GM11168 (cell line): ENCODE data around the gene RBM19.

Source experiments
- in situ Hi-C: fragments of 300-500 bp; cut with MboI; formaldehyde crosslinking; loops from one replicate; pipeline ENCODE4 v1.12.0; 2022; ENCODE audit warnings: low sequenced_read_pairs; ENCODE audit not compliant: unreplicated experiment

Gene RBM19

GRCh38 chr12:113990250-113991223 is 24.4 kb upstream of the RBM19 start:
- in situ Hi-C loops: no loop called here

GRCh38 chr12:113988976-113989375 is 22.9 kb upstream of the RBM19 start:
- in situ Hi-C loops: no loop called here

GRCh38 chr12:113988064-113988451 is 21.9 kb upstream of the RBM19 start:
- in situ Hi-C loops: no loop called here

- in situ Hi-C loops: no loop called here
Observed at GRCh38 chr12:113987261-113988063, 21.3 kb upstream of the RBM19 start.

- in situ Hi-C loops: no loop called here
Observed at GRCh38 chr12:113984464-113984863, 18.3 kb upstream of the RBM19 start.

GRCh38 chr12:113983777-113984448 is 17.8 kb upstream of the RBM19 start:
- in situ Hi-C loops: no loop called here

GRCh38 chr12:113983265-113983664 is 17.1 kb upstream of the RBM19 start:
- in situ Hi-C loops: no loop called here

- in situ Hi-C loops: no loop called here
Observed at GRCh38 chr12:113981876-113982275, 15.8 kb upstream of the RBM19 start.

- in situ Hi-C loops: no loop called here
Observed at GRCh38 chr12:113980537-113981337, 14.6 kb upstream of the RBM19 start.

- in situ Hi-C loops: no loop called here
Observed at GRCh38 chr12:113980054-113980453, 13.9 kb upstream of the RBM19 start.

- in situ Hi-C loops: loop anchor here (10.0 kb wide), 1 partner anchor 527 kb away; no protein-coding TSS in a partner anchor
Observed at GRCh38 chr12:113978080-113978479, 12.0 kb upstream of the RBM19 start.

GRCh38 chr12:113974006-113974405 is 7.9 kb upstream of the RBM19 start:
- in situ Hi-C loops: loop anchor here (10.0 kb wide), 1 partner anchor 531 kb away; no protein-coding TSS in a partner anchor

- in situ Hi-C loops: loop anchor here (10.0 kb wide), 1 partner anchor 531 kb away; no protein-coding TSS in a partner anchor
Observed at GRCh38 chr12:113973109-113973904, 7.2 kb upstream of the RBM19 start.

- in situ Hi-C loops: loop anchor here (10.0 kb wide), 1 partner anchor 533 kb away; no protein-coding TSS in a partner anchor
Observed at GRCh38 chr12:113971392-113971791, 5.3 kb upstream of the RBM19 start.

- in situ Hi-C loops: loop anchor here (10.0 kb wide), 1 partner anchor 535 kb away; no protein-coding TSS in a partner anchor
Observed at GRCh38 chr12:113970211-113970610, 4.1 kb upstream of the RBM19 start.

GRCh38 chr12:113967368-113967767 is 1.2 kb upstream of the RBM19 start:
- in situ Hi-C loops: no loop called here

- in situ Hi-C loops: no loop called here
Observed at GRCh38 chr12:113962733-113963132, 3.4 kb downstream of the RBM19 start.

- in situ Hi-C loops: no loop called here
Observed at GRCh38 chr12:113961921-113962710, 4.0 kb downstream of the RBM19 start.
